Measurements from ENCODE around the gene HOXC12. TPM values are rescaled to one million over a fixed set of nuclear protein-coding genes. Genes with fewer than 3 reads are reported as not detected.

Gene HOXC12
- total and polyA plus RNA-seq, 3 experiments from 2014 or later, result not detected

DNA sequence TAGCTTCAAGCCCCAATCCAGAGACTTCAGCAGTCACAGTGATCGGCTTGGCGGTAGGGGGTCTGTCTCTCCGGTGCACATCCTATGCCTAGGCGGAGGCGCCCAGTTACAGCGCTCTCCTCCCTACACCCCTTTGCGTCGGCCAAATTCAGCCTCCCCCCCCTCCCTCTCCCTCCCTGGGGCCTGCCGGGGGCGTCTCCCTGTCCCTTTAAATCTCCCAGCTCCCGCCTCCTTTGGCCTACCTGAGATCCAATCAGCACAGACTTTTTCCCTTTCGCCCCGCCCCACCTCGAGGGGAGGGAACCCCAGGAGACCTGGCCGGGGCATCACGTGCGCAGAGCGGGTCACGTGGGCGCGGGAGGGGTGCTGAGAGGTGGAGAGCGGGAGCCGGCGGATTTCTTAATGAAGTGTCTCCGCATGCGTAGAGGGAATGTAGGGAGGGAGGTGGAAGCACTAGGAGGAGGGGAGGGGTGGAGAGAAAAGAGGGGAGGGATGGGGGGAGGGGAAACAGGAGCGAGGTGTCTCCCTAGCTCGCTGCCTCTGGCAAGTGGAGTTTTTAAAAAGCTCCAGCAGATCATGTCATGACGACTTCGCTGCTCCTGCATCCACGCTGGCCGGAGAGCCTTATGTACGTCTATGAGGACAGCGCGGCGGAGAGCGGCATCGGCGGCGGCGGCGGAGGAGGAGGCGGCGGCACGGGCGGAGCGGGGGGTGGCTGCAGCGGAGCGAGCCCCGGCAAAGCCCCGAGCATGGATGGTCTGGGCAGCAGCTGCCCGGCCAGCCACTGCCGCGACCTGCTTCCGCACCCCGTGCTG lies 16.2 kb upstream of the HOXC12 start, which contains the start of gene HOXC13:
HOXC13 (plus strand) TSS at position 506 of the 815 bp plus-strand sequence; CDS start at position 582, 76 bp downstream.
- Histone ChIP-seq H3K4me3 (ENCODE audit: low read length) (no peak within 1 kb of the TSS), H3K36me3 (ENCODE audit: insufficient read depth, low read length) (no peaks in the 10 kb centered on the region), H3K4me1 (ENCODE audit: insufficient read depth, low read length) (peaks cover 10% of the 10 kb centered on the region), H3K9me3 (ENCODE audit: low read length) (no peaks in the 10 kb centered on the region), H3K27me3 (ENCODE audit: insufficient read depth, low read length, poor library complexity, severe bottlenecking) (peaks cover 66% of the 10 kb centered on the region), H3K27ac (ENCODE audit: low read depth, low read length) (no peak within 1 kb of the TSS)
- Mint-ChIP-seq H3K27ac (peak within 1 kb of the TSS in 2 of 8 donors; percentile 80 to 89), H3K36me3 (no peaks in the 10 kb centered on the region), H3K4me3 (peak within 1 kb of the TSS in 5 of 7 donors; percentile 16 to 56 (median 36)), H3K9me3 (peaks cover 0 to 2% (median 0%) of the 10 kb centered on the region in 5 donors), H3K4me1 (peaks cover 11 to 18% (median 12%) of the 10 kb centered on the region in 3 donors), H3K27me3 (peaks cover 82 to 88% of the 10 kb centered on the region in 2 donors)
- POLR2A ChIA-PET, result no interaction called here
- peak in 1 of 5 donors; percentile 24 for DNase-seq
- CTCF ChIA-PET, result no interaction called here

DNA sequence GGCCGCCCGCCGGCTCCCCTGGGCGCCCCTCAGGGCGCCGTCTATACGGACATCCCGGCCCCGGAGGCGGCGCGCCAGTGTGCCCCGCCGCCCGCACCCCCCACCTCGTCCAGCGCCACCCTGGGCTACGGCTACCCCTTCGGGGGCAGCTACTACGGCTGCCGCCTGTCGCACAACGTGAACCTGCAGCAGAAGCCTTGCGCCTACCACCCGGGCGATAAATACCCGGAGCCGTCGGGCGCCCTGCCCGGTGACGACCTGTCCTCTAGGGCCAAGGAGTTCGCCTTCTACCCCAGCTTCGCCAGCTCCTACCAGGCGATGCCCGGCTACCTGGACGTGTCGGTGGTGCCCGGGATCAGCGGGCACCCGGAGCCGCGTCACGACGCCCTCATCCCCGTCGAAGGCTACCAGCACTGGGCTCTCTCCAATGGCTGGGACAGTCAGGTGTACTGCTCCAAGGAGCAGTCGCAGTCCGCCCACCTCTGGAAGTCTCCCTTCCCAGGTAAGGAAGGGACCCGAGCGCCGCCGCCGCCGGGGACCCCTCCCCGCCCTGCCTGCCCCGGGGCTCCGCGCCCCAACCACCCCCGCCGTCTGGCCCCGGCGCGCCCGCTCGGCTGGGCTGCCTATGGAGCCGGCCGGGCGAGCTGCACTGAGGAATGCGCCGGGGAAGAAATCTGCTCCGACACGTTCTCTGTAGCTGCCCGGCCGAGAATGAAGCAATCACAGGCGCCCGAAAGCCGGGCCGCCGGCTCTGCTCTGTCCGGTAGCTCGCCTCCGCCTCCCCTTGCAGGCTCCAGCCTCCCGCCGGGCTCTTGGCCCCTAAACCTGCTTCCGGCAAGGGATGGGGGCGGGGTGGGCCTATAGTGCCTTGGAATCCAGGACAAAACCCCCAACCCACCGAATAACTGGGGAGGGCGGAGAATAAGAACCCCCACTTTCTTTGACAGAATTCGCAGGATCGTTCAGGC lies 15.3 kb upstream of the HOXC12 start:
- Mint-ChIP-seq H3K4me3 (peak overlapping the region in 2 of 7 donors; percentile 40 to 56), H3K9me3 (peaks cover 0 to 2% (median 0%) of the 10 kb centered on the region in 5 donors), H3K4me1 (peaks cover 11 to 18% (median 12%) of the 10 kb centered on the region in 3 donors), H3K36me3 (no peaks in the 10 kb centered on the region), H3K27me3 (peaks cover 81 to 88% of the 10 kb centered on the region in 2 donors), H3K27ac (peak overlapping the region in 2 of 8 donors; percentile 6 to 89)
- DNase-seq, result no peak
- no peaks in the 10 kb centered on the region for H3K36me3 ChIP-seq (ENCODE audit: insufficient read depth, low read length)
- no peaks in the 10 kb centered on the region for H3K9me3 ChIP-seq (ENCODE audit: low read length)
- H3K4me1 ChIP-seq (ENCODE audit: insufficient read depth, low read length), result peaks cover 10% of the 10 kb centered on the region
- no peak overlapping the region for H3K4me3 ChIP-seq (ENCODE audit: low read length)
- peaks cover 68% of the 10 kb centered on the region for H3K27me3 ChIP-seq (ENCODE audit: insufficient read depth, low read length, poor library complexity, severe bottlenecking)
- ChIA-PET CTCF (no interaction called here), POLR2A (no interaction called here)
- H3K27ac ChIP-seq (ENCODE audit: low read depth, low read length), result no peak overlapping the region

DNA sequence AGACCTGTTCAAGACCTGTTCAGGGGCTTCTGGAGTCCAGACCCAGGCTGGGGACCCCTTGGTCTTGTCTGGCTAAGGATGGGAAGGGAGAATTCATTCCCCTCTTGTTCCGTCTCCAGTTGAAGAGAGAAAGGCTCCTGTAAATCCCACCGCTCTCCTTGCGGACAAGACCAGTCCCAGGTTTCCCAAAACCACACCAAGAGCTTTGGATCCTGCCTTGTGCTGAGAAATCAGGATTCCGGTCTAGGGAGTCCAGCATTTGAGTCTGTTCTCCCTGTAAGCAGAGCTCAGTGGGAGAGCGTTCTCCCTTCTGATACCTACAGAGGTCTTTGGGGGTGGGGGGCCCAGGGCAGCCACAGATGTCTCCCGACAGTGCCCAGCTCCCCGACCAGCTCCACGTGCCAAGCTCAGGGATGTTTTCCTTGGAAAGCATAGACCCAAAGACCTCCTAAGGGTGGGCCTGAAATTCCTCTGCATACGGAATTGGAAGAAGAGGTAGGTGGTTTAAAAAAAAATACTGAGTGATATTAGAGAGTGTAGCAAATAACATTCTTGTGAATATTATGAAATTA lies 14.2 kb upstream of the HOXC12 start:
- ChIA-PET CTCF (no interaction called here), POLR2A (no interaction called here)
- no peaks in the 10 kb centered on the region for H3K36me3 Mint-ChIP-seq
- H3K4me1 Mint-ChIP-seq, result peaks cover 6 to 19% (median 12%) of the 10 kb centered on the region in 3 donors
- Histone ChIP-seq H3K27me3 (ENCODE audit: insufficient read depth, low read length, poor library complexity, severe bottlenecking) (peaks cover 76% of the 10 kb centered on the region), H3K27ac (ENCODE audit: low read depth, low read length) (no peak overlapping the region), H3K36me3 (ENCODE audit: insufficient read depth, low read length) (no peaks in the 10 kb centered on the region), H3K4me3 (ENCODE audit: low read length) (no peak overlapping the region), H3K4me1 (ENCODE audit: insufficient read depth, low read length) (peaks cover 5% of the 10 kb centered on the region), H3K9me3 (ENCODE audit: low read length) (no peaks in the 10 kb centered on the region)
- H3K27me3 Mint-ChIP-seq, result peaks cover 82 to 88% of the 10 kb centered on the region in 2 donors
- no peak for DNase-seq
- peaks cover 0 to 2% (median 0%) of the 10 kb centered on the region in 5 donors for H3K9me3 Mint-ChIP-seq
- H3K4me3 Mint-ChIP-seq, result peak overlapping the region in 1 of 7 donors; percentile 11
- peak overlapping the region in 1 of 8 donors; percentile 6 for H3K27ac Mint-ChIP-seq

DNA sequence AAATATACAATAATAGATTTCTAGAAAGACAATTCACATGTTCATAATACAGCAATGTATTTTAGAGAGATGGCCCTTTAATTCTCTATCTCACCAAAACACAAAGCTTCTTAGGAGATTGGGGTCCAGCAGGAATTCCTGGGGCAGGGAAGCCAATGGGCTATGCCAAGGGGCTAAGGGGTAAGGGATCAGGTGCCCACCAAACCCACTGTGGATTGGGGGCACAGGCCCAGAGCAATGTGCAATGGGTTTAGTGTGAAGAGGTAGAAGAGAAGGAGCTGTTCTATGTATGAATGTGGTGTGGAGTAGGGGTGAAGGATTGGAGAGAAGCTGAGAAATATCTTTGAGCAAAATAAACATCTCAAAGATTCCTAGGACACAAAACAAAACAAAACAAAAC lies 13.5 kb upstream of the HOXC12 start:
- ChIA-PET CTCF (no interaction called here), POLR2A (no interaction called here)
- Mint-ChIP-seq H3K4me1 (peaks cover 3 to 13% (median 6%) of the 10 kb centered on the region in 3 donors), H3K9me3 (peaks cover 0 to 2% (median 0%) of the 10 kb centered on the region in 5 donors), H3K27ac (peak overlapping the region in 1 of 8 donors; percentile 12), H3K4me3 (no peak overlapping the region), H3K27me3 (peaks cover 82 to 88% of the 10 kb centered on the region in 2 donors), H3K36me3 (no peaks in the 10 kb centered on the region)
- Histone ChIP-seq H3K27ac (ENCODE audit: low read depth, low read length) (no peak overlapping the region), H3K9me3 (ENCODE audit: low read length) (no peaks in the 10 kb centered on the region), H3K4me1 (ENCODE audit: insufficient read depth, low read length) (no peaks in the 10 kb centered on the region), H3K4me3 (ENCODE audit: low read length) (no peak overlapping the region), H3K27me3 (ENCODE audit: insufficient read depth, low read length, poor library complexity, severe bottlenecking) (peaks cover 76% of the 10 kb centered on the region), H3K36me3 (ENCODE audit: insufficient read depth, low read length) (no peaks in the 10 kb centered on the region)
- DNase-seq, result no peak

DNA sequence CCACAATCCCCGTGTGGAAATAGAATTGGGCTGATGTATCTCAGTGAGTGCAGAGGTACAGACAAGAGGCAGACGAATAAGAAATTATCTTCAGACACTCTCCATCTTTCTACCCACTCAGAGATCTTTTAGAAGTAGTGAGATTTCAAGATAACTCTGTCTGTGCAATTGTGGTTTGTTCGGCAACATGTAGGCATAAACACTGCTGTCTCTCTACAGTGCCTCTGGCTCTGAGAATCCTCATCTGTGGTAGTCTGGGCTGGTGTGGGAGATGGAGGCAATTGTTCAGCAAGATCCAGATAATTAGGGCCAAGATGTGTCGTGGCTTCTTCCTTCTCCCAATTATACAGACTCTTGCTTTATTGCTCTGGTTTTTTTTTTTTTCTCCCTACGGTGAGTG lies 13.0 kb upstream of the HOXC12 start:
- Mint-ChIP-seq H3K9me3 (peaks cover 0 to 2% (median 0%) of the 10 kb centered on the region in 5 donors), H3K27me3 (peaks cover 82 to 88% of the 10 kb centered on the region in 2 donors), H3K36me3 (no peaks in the 10 kb centered on the region), H3K27ac (peak overlapping the region in 2 of 8 donors; percentile 12 to 30), H3K4me1 (peaks cover 3 to 13% (median 6%) of the 10 kb centered on the region in 3 donors), H3K4me3 (no peak overlapping the region)
- Histone ChIP-seq H3K27ac (ENCODE audit: low read depth, low read length) (no peak overlapping the region), H3K27me3 (ENCODE audit: insufficient read depth, low read length, poor library complexity, severe bottlenecking) (peaks cover 76% of the 10 kb centered on the region), H3K36me3 (ENCODE audit: insufficient read depth, low read length) (no peaks in the 10 kb centered on the region), H3K9me3 (ENCODE audit: low read length) (no peaks in the 10 kb centered on the region), H3K4me3 (ENCODE audit: low read length) (no peak overlapping the region), H3K4me1 (ENCODE audit: insufficient read depth, low read length) (no peaks in the 10 kb centered on the region)
- ChIA-PET CTCF (no interaction called here), POLR2A (no interaction called here)
- DNase-seq, result no peak

DNA sequence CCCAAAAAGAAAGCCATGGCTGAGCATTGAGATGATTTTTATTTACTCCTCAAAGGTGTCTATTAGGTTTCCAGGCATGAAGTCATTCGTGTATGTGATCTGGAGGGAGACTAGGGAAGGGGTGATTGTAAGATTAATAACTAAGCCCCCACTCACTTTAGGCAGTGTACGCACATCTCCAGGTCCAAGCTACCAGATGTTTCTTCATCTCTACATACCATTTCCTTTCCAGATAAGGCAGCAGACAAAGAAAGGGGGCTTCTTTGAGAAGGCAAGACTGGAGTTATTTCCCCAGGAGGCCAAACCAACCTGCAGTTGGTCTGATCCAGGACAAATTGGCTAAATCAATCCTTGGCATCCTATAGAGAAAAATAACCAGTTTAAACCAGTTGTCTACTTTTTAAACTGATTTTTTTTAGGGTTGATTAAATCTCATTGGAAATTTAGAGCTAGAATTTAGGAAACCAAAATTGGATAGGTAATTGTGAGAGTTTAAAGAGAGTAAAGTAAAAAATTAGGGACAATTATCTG lies 12.2 kb upstream of the HOXC12 start:
- DNase-seq, result no peak
- Histone ChIP-seq H3K4me1 (ENCODE audit: insufficient read depth, low read length) (no peaks in the 10 kb centered on the region), H3K27me3 (ENCODE audit: insufficient read depth, low read length, poor library complexity, severe bottlenecking) (peaks cover 73% of the 10 kb centered on the region), H3K27ac (ENCODE audit: low read depth, low read length) (no peak overlapping the region), H3K36me3 (ENCODE audit: insufficient read depth, low read length) (no peaks in the 10 kb centered on the region), H3K4me3 (ENCODE audit: low read length) (no peak overlapping the region), H3K9me3 (ENCODE audit: low read length) (no peaks in the 10 kb centered on the region)
- Mint-ChIP-seq H3K4me3 (no peak overlapping the region), H3K36me3 (no peaks in the 10 kb centered on the region), H3K27ac (no peak overlapping the region), H3K9me3 (peaks cover 0 to 2% (median 0%) of the 10 kb centered on the region in 5 donors), H3K4me1 (peaks cover 3 to 10% (median 6%) of the 10 kb centered on the region in 3 donors), H3K27me3 (peaks cover 83 to 88% of the 10 kb centered on the region in 2 donors)
- CTCF ChIA-PET, result no interaction called here
- POLR2A ChIA-PET, result no interaction called here

DNA sequence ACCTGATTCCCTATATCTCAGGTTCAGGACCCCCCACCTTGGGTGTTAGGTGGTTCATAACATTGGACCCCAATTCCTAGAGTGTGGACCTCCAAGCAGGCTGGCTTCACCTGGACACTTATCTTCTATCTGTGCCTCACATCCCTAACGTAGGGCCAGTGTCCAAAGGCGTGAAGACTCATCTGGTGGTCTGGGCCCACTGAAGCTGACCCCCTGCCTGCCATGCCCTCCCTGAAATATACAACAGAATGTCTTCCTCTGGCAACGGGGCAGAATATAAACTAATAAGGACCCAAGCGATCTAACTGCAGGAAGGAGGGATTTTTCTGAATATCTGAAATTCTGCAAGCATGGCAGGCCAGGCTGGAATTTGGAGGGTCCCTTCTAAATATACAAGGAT lies 10.5 kb upstream of the HOXC12 start:
- Histone ChIP-seq H3K9me3 (ENCODE audit: low read length) (no peaks in the 10 kb centered on the region), H3K4me3 (ENCODE audit: low read length) (no peak overlapping the region), H3K27me3 (ENCODE audit: insufficient read depth, low read length, poor library complexity, severe bottlenecking) (peaks cover 74% of the 10 kb centered on the region), H3K36me3 (ENCODE audit: insufficient read depth, low read length) (no peaks in the 10 kb centered on the region), H3K27ac (ENCODE audit: low read depth, low read length) (no peak overlapping the region), H3K4me1 (ENCODE audit: insufficient read depth, low read length) (no peaks in the 10 kb centered on the region)
- Mint-ChIP-seq H3K4me1 (peaks cover 0 to 9% (median 6%) of the 10 kb centered on the region in 3 donors), H3K4me3 (no peak overlapping the region), H3K27ac (peak overlapping the region in 1 of 8 donors; percentile 14), H3K9me3 (peaks cover 0 to 2% (median 0%) of the 10 kb centered on the region in 5 donors), H3K27me3 (peaks cover 88 to 93% of the 10 kb centered on the region in 2 donors), H3K36me3 (no peaks in the 10 kb centered on the region)
- ChIA-PET CTCF (no interaction called here), POLR2A (no interaction called here)
- no peak for DNase-seq
